DND-41 (cell line): Measurements from ENCODE around the gene LAMA4.

Experiments used
- CTCF ChIP-seq: IDR thresholded peaks from 2 replicates; pipeline ENCODE4 v1.5.1; 2012; ENCODE audit warnings: borderline replicate concordance, low read length, moderate library complexity, mild to moderate bottlenecking; ENCODE audit not compliant: poor library complexity, severe bottlenecking; ENCODE audit errors: extremely low read depth
- EZH2 ChIP-seq: IDR thresholded peaks from 3 replicates; pipeline ENCODE4 v1.6.1; 2012; ENCODE audit warnings: borderline replicate concordance, low read depth, mild to moderate bottlenecking, moderate library complexity, low read length, inconsistent platforms; ENCODE audit not compliant: severe bottlenecking

GRCh38 chr6:112122756-112123155, 131.6 kb downstream of the LAMA4 start:
- TF ChIP-seq CTCF (no peak), EZH2 (no peak)
